ENCODE measurements around the gene ABLIM3. TPM values are rescaled to one million over a fixed set of nuclear protein-coding genes. Genes with fewer than 3 reads are reported as not detected.

ABLIM3 gene
- total RNA-seq, 1 donor from 2014 or later, result 8.0 TPM

DNA sequence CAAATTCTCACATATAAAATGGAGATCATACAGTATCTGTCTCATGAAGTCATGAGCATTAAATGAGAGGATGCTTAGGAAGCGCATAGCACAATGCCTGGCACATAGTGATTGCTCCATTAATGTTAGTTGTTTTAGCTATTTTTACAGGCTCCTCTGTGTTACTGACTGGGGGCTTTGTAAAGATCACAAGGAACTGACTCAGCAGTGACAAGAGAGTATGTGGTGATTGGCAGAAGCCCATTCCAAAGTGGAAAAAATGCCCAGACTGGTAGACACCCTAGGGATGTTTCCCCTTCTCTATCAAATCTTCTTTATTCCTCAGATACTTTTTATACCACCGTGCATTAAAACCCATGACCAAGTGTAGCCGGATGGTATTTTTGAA is 33.5 kb downstream of the ABLIM3 start:
- H3K4me1 Mint-ChIP-seq (ENCODE audit: unreplicated experiment), result peaks cover 14% of the 10 kb centered on the region
- no peaks in the 10 kb centered on the region for H3K36me3 Mint-ChIP-seq
- no peak overlapping the region for H3K4me3 Mint-ChIP-seq
- H3K27me3 Mint-ChIP-seq, result peaks cover 19% of the 10 kb centered on the region
- H3K27ac Mint-ChIP-seq, result no peak overlapping the region
- DNase-seq (ENCODE audit: extremely low spot score, unreplicated experiment), result no peak
- no peaks in the 10 kb centered on the region for H3K9me3 Mint-ChIP-seq
- TF ChIP-seq, protein P1, sequence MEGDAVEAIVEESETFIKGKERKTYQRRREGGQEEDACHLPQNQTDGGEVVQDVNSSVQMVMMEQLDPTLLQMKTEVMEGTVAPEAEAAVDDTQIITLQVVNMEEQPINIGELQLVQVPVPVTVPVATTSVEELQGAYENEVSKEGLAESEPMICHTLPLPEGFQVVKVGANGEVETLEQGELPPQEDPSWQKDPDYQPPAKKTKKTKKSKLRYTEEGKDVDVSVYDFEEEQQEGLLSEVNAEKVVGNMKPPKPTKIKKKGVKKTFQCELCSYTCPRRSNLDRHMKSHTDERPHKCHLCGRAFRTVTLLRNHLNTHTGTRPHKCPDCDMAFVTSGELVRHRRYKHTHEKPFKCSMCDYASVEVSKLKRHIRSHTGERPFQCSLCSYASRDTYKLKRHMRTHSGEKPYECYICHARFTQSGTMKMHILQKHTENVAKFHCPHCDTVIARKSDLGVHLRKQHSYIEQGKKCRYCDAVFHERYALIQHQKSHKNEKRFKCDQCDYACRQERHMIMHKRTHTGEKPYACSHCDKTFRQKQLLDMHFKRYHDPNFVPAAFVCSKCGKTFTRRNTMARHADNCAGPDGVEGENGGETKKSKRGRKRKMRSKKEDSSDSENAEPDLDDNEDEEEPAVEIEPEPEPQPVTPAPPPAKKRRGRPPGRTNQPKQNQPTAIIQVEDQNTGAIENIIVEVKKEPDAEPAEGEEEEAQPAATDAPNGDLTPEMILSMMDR (conservative IDR thresholded peaks at IDR 0.05), result no peak

DNA sequence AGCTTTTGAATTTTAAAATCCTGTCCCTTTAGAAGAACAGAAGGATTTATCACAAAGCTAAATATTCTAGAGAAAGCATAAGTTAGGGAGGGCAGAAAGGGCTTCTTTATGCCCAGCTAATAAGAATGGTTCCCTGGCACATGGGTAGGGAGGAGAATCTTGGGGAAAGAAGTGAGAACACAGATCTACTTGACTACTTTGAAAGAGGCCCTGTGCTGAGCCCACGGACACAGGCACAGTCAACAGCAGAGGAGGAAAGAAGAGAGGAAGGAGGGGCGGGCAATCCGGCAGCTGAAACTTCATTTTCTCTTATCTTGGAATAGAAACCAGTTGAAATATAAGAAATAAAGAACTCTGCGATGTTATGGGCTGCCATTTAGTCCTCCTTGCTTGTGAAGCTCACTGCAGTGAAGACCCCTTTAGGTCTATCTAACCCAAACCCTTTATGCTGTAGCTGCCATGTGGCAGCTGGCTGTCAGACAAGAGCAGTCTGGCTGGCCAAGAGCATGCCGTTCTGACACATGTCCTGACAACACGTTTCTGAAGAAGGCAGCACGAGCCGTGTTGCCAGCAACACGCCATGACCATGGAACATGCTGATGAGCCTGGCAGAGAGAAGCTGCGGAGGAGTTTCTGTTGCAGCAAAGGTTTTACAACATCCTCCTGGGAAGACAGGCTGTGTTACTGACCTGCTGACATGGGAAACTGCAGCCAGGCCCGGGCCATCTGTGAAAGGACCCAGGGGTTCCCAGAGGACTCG is 34.2 kb downstream of the ABLIM3 start:
- H3K4me3 Mint-ChIP-seq, result no peak overlapping the region
- H3K27ac Mint-ChIP-seq, result no peak overlapping the region
- no peaks in the 10 kb centered on the region for H3K9me3 Mint-ChIP-seq
- TF ChIP-seq, protein P1 (conservative IDR thresholded peaks at IDR 0.05), result no peak
- DNase-seq (ENCODE audit: extremely low spot score, unreplicated experiment), result no peak
- H3K27me3 Mint-ChIP-seq, result peaks cover 14% of the 10 kb centered on the region
- H3K36me3 Mint-ChIP-seq, result no peaks in the 10 kb centered on the region
- peaks cover 14% of the 10 kb centered on the region for H3K4me1 Mint-ChIP-seq (ENCODE audit: unreplicated experiment)

DNA sequence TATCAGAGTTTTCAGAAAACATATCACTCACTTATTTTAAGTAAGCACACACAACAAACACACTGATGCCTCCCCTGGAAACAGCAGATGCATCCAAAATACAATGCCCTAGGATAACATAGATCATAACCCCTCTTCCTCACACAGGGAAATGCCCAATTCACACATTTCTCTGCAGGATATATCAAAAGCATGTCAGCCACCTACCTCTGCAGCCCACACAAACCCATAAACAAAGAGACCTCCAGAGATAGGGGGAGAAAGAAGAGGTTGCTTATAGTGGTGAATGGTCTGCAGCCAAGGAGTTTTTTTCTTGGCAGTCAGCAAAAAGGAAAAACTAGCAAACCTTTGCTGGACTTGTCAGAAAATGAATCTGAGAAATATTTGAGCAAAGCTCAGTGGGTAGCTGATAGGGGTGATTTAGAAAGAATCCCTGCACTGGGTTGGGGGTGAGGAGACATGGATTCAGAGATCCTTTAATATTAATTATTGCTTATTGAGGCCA is 36.1 kb downstream of the ABLIM3 start:
- Mint-ChIP-seq H3K9me3 (no peaks in the 10 kb centered on the region), H3K27me3 (peaks cover 15% of the 10 kb centered on the region), H3K27ac (no peak overlapping the region), H3K36me3 (no peaks in the 10 kb centered on the region), H3K4me1 (ENCODE audit: unreplicated experiment) (peaks cover 14% of the 10 kb centered on the region), H3K4me3 (no peak overlapping the region)
- TF ChIP-seq, protein P1 (conservative IDR thresholded peaks at IDR 0.05), result no peak
- DNase-seq (ENCODE audit: extremely low spot score, unreplicated experiment), result no peak

DNA sequence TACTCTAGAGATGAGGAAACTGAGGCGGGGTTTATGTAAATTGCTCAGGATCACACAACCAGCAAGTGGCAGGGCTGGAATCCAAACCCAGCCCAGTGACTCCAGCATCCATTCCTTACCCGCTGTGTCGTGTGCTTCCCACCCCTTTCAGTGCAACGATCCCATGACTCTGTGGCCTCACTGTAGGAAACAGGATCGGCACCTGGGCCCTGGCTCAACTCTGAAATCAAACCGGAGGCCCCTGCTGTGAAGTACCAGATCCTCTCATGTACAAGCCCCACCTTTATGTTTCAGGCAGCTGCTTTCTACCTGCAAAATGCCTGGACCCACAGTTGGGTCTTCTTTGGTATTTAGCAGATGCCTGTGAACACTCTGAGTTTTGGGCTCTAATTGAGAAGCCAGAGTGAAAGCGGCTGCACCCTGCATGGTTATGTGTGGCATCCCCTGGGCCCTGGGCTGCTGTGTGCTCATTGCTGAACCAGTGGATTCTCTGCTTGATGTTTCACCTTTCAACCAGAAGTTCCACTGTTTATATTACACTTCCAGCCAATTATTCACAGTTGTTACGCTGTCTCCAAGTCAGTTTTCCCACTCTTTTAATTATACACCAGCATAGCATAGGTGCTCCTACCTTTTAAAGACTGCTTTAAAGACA is 36.7 kb downstream of the ABLIM3 start:
- H3K36me3 Mint-ChIP-seq, result no peaks in the 10 kb centered on the region
- no peak overlapping the region for H3K4me3 Mint-ChIP-seq
- no peak for DNase-seq (ENCODE audit: extremely low spot score, unreplicated experiment)
- no peaks in the 10 kb centered on the region for H3K9me3 Mint-ChIP-seq
- TF ChIP-seq, protein P1 (conservative IDR thresholded peaks at IDR 0.05), result no peak
- H3K27ac Mint-ChIP-seq, result no peak overlapping the region
- H3K27me3 Mint-ChIP-seq, result peaks cover 15% of the 10 kb centered on the region
- peaks cover 9% of the 10 kb centered on the region for H3K4me1 Mint-ChIP-seq (ENCODE audit: unreplicated experiment)

DNA sequence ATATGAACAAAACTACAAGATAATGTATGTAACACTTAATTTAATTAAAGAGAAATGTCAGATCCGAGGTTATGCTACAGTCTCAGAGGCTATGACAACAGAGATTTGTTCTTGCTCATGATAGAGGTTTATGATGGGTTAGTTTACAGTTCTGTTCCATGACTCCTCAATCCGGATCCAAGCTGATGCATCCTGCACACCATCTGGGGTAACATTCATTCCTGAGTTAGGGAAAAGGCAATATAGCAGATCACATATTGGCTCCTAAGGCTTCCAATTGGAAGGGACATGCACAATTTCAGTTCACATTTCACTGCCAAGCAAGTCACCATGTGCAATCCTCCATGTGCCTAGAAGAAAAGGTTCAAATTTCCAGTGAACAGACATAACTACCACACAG is 40.4 kb downstream of the ABLIM3 start:
- no peak for DNase-seq (ENCODE audit: extremely low spot score, unreplicated experiment)
- no peak overlapping the region for H3K27ac Mint-ChIP-seq
- no peaks in the 10 kb centered on the region for H3K36me3 Mint-ChIP-seq
- no peaks in the 10 kb centered on the region for H3K9me3 Mint-ChIP-seq
- TF ChIP-seq, protein P1 (conservative IDR thresholded peaks at IDR 0.05), result no peak
- H3K27me3 Mint-ChIP-seq, result peaks cover 19% of the 10 kb centered on the region
- peaks cover 13% of the 10 kb centered on the region for H3K4me1 Mint-ChIP-seq (ENCODE audit: unreplicated experiment)
- no peak overlapping the region for H3K4me3 Mint-ChIP-seq
